Erythroblast (primary cell): ENCODE data around the gene ANO9.

Source experiments
- GATA1 ChIP-seq: IDR thresholded peaks from 2 replicates; pipeline ENCODE4 v1.6.1; 2011; ENCODE audit warnings: low read depth, mild to moderate bottlenecking, control low read depth, low read length, moderate library complexity
- POLR2A ChIP-seq: IDR thresholded peaks from 2 replicates; pipeline ENCODE4 v1.6.1; 2011; ENCODE audit warnings: mild to moderate bottlenecking, low read length

DNA sequence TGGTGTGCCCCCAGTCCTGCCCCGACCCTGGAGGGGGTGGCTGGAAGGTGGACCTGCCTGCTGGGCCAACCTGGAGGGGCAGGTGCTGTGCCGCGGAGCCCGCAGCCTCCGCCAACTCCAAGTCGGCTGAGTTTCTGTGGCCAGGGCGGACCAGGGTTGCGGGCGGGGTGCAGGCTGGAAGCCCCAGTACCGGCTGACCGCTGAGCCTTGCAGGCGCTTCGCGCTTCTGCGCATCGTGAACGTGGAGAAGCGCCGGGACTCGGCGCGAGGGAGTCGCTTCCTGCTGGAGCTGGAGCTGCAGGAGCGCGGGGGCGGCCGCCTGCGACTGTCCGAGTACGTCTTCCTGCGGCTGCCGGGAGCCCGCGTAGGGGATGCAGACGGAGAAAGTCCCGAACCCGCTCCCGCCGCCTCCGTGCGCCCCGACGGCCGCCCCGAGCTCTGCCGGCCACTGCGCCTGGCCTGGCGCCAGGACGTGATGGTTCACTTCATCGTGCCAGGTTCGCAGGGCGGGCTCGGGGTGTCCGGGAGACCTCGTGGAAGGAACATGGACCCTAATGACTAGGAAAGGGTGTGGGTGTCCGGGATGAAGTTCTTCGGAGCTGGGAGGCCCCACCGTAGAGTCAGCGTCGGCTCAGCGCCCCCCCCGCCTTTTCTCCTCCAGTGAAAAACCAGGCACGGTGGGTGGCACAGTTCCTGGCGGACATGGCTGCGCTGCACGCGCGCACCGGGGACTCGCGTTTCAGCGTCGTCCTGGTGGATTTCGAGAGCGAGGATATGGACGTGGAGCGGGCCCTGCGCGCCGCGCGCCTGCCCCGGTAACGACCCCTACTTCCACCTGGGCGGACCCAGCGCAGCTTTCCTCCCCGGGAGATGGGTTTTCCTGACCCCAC lies 62.4 kb downstream of the ANO9 start:
- no peak for TF ChIP-seq POLR2A
- no peak for TF ChIP-seq GATA1
